PC-3 (cell line): ENCODE measurements around the gene TBXA2R.

Source experiments
- EZH2 ChIP-seq: fragments of 300-600 bp; sonication (generic); IDR thresholded peaks from one replicate; pipeline ENCODE4 v1.6.1; 2017; ENCODE audit warnings: antibody characterized with exemption, mild to moderate bottlenecking, low read length; ENCODE audit not compliant: unreplicated experiment
- EZH2phosphoT487 ChIP-seq: fragments of 300-600 bp; sonication (generic); IDR thresholded peaks from 2 replicates; pipeline ENCODE4 v1.6.1; 2018; ENCODE audit warnings: mild to moderate bottlenecking, antibody characterized with exemption, low read length, borderline replicate concordance
- TF ChIP-seq, protein P1 (sequence below): fragments of 300-600 bp; sonication (generic); conservative IDR thresholded peaks from 2 replicates; pipeline ENCODE4 v1.5.1; 2017; ENCODE audit warnings: antibody characterized with exemption, low read depth, mild to moderate bottlenecking, low read length

DNA sequence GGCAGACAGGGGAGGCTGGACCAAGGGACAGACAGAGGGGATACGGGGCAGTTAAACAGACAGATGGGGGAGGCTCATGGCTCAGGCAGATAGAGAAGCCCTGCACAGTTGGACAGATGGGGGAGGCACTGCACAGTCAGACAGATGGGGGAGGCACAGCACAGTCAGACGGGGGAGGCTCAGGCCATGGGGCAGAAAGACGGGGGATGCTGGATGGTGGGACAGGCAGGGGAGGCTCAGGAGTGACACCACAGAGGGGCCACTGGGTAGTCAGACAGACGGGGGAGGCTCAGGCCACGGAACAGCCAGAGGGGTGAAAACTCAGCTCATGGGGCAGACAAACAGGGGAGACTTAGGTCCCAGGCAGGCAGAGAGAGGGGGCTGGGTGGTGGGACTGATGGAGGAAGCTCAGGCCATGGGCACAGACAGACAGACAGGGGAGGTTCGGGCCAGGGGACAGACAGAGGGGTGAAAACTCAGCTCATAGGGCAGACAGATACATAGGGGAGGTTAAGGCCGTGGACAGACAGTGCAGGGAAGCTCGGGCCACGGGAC, 50.2 kb downstream of the TBXA2R start:
- no peak for TF ChIP-seq EZH2
- TF ChIP-seq, protein P1, sequence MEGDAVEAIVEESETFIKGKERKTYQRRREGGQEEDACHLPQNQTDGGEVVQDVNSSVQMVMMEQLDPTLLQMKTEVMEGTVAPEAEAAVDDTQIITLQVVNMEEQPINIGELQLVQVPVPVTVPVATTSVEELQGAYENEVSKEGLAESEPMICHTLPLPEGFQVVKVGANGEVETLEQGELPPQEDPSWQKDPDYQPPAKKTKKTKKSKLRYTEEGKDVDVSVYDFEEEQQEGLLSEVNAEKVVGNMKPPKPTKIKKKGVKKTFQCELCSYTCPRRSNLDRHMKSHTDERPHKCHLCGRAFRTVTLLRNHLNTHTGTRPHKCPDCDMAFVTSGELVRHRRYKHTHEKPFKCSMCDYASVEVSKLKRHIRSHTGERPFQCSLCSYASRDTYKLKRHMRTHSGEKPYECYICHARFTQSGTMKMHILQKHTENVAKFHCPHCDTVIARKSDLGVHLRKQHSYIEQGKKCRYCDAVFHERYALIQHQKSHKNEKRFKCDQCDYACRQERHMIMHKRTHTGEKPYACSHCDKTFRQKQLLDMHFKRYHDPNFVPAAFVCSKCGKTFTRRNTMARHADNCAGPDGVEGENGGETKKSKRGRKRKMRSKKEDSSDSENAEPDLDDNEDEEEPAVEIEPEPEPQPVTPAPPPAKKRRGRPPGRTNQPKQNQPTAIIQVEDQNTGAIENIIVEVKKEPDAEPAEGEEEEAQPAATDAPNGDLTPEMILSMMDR = no peak
- no peak for TF ChIP-seq EZH2phosphoT487
